ENCODE data around the gene STAMBP. TPM values are rescaled to one million over a fixed set of nuclear protein-coding genes. Genes with fewer than 3 reads are reported as not detected.

The STAMBP gene
- total and polyA plus RNA-seq, 9 of the 15 experiments (the other 6 are each of a cell fraction or from before 2014, with no cell fraction given) = 36.9 to 75.2 (median 48.8) TPM

DNA sequence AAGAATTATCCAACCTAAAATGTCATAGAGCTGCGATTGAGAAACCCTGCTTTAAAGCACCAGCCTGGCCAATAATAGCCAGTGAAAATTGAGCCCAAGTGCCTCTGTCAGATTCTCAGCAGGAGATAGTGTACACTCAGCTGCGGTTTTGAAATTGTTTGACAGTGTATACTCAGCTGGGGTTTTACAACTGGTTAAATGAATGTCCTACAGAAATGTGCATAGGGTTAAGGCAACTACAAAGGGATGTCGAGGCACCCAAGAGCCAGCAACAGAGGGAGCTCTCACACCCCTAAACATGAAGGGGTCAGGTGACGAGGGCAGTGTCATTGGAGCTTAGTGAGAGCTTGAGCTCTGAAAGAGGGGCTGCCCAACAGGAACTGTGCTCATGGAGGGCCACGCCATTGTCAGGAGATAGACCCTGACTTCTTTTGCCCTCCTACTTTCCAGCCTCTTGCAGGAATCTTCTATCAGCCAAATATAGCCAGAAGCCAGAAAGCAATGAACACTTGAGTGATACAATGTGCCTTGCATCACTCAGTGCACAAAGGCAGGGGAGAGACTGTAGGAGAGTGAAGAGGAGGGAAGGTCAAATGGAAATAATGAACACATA is 79.2 kb downstream of the STAMBP start (continued):
- TF ChIP-seq DIDO1 (tag; IDR thresholded peaks at IDR 0.05; ENCODE audit: low read depth) = no peak
- no peak for TF ChIP-seq ZNF586 (CRISPR knock-in tag; conservative IDR thresholded peaks at IDR 0.05)
- no peak for TF ChIP-seq ZNF830 (CRISPR knock-in tag; IDR thresholded peaks at IDR 0.05)
- TF ChIP-seq USF2 (CRISPR knock-in tag; IDR thresholded peaks at IDR 0.05) = peak; percentile 73
- TF ChIP-seq ZNF583 (CRISPR knock-in tag; IDR thresholded peaks at IDR 0.05) = no peak
- no peak for TF ChIP-seq ZNF121 (CRISPR knock-in tag; conservative IDR thresholded peaks at IDR 0.05)
- TF ChIP-seq ZNF408 (CRISPR knock-in tag; IDR thresholded peaks at IDR 0.05; ENCODE audit: low read depth) = no peak
- no peak for TF ChIP-seq WHSC1 (IDR thresholded peaks at IDR 0.05; ENCODE audit: low read length)
- TF ChIP-seq ID3 (CRISPR knock-in tag; IDR thresholded peaks at IDR 0.05) = no peak
- TF ChIP-seq ID3 (tag; IDR thresholded peaks at IDR 0.05) = no peak
- peak; percentile 80 for TF ChIP-seq BHLHE40 (IDR thresholded peaks at IDR 0.05; ENCODE audit: low read length)
- TF ChIP-seq ZNF609 (CRISPR knock-in tag; IDR thresholded peaks at IDR 0.05; ENCODE audit: borderline replicate concordance) = no peak
- TF ChIP-seq TGIF2 (CRISPR knock-in tag; IDR thresholded peaks at IDR 0.05) = no peak
- no peak for TF ChIP-seq ELK1 (CRISPR knock-in tag; IDR thresholded peaks at IDR 0.05)
- no peak for TF ChIP-seq TBP (optimal IDR thresholded peaks at IDR 0.05; ENCODE audit: low read depth, low read length)
- TF ChIP-seq STAT6 (CRISPR knock-in tag; IDR thresholded peaks at IDR 0.05) = no peak
- no peak for TF ChIP-seq ZNF780A (CRISPR knock-in tag; IDR thresholded peaks at IDR 0.05)
- no peak for TF ChIP-seq SNIP1 (IDR thresholded peaks at IDR 0.05; ENCODE audit: low read depth)
- no peak for TF ChIP-seq NFE2 (IDR thresholded peaks at IDR 0.05; ENCODE audit: low read depth)
- TF ChIP-seq KLF16 (IDR thresholded peaks at IDR 0.05) = no peak
